C4-2B (cell line): ENCODE measurements around the gene RBFOX2.

Source experiments
- CTCF ChIP-seq: fragments of 450-650 bp; conservative IDR thresholded peaks from 2 replicates; pipeline ENCODE4 v1.5.1; 2017; ENCODE audit warnings: mild to moderate bottlenecking
- ZFX ChIP-seq: fragments of 450-650 bp; IDR thresholded peaks from 2 replicates; pipeline ENCODE4 v1.6.1; 2017

DNA sequence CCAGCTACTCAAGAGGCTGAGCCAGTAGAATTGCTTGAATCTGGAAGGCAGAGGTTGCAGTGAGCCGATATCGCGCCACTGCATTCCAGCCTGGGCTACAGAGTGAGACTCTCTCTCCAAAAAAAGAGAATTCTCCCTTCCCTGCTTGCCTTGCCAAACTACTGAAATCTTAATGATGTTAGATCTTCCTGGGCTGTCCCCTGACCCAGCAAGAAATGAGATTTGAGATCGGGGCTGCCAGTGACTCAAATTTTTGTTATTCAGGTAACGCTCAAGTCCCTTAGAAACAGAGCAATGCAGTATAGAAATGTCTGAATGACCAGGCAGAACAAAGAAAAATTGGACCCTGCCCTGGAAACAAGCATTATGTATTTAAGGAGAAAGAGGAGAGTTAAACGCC lies 4.0 kb upstream of the RBFOX2 start:
- TF ChIP-seq CTCF (no peak), ZFX (no peak)
